GM13977 (cell line): ENCODE measurements around the gene MDN1.
A peak's percentile ranks its signal among the peaks of the same experiment; 100 is the strongest.

Source experiments
- DNase-seq: peaks from one replicate; pipeline ENCODE4 v3.0.0; 2012; ENCODE audit warnings: low spot score
- in situ Hi-C: fragments of 300-500 bp; cut with MboI; formaldehyde crosslinking; loops from one replicate; pipeline ENCODE4 v1.12.0; 2022; ENCODE audit warnings: low sequenced_read_pairs, low pct_unique_long_range_greater_than_20kb, mixed read lengths, inconsistent platforms; ENCODE audit not compliant: unreplicated experiment
- TF ChIP-seq, protein P1 (sequence below): IDR thresholded peaks from 2 replicates; pipeline ENCODE4 v1.5.1; 2012; ENCODE audit warnings: mild to moderate bottlenecking, control low read depth; ENCODE audit not compliant: insufficient read depth; ENCODE audit errors: extremely low read depth, missing control alignments

The MDN1 gene

DNA sequence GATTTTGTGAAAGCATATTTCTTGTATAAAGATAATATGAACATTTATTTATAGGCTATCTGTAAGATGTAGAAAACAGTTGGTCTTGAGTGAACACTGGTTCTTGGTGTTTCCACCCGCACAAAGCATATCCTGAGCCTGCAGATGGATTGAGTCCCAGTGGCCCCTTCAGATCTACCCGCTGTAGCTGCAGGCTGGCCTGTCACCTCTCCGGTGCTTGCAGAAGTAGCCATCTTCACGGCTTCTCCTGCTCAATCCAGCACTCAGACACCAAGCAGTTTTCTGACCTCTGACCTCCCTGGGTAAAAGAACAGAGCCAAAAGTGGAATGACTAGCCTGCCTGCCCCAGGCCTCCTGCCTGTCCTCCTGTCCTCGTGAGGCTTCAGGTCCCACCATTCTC is 203.7 kb downstream of the MDN1 start:
- in situ Hi-C loops: no loop called here
- TF ChIP-seq, protein P1, sequence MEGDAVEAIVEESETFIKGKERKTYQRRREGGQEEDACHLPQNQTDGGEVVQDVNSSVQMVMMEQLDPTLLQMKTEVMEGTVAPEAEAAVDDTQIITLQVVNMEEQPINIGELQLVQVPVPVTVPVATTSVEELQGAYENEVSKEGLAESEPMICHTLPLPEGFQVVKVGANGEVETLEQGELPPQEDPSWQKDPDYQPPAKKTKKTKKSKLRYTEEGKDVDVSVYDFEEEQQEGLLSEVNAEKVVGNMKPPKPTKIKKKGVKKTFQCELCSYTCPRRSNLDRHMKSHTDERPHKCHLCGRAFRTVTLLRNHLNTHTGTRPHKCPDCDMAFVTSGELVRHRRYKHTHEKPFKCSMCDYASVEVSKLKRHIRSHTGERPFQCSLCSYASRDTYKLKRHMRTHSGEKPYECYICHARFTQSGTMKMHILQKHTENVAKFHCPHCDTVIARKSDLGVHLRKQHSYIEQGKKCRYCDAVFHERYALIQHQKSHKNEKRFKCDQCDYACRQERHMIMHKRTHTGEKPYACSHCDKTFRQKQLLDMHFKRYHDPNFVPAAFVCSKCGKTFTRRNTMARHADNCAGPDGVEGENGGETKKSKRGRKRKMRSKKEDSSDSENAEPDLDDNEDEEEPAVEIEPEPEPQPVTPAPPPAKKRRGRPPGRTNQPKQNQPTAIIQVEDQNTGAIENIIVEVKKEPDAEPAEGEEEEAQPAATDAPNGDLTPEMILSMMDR: no peak

DNA sequence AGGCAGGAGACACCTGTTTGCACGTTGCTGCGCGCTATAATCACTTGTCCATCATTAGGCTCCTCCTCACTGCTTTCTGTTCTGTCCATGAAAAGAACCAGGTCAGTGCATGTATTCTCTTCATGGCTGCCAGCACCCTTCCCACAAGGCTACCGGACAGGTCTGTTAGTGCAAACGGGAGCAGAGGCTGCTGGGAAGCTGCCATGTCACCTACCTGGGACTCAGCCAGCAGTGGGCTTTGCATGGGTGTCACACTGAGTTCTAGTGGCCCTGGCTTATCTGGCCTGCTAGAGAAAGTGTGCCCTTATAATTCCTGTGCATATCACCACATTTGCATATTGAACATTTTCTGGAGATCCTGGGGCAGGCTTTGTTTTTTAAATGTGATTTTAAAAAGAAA is 205.8 kb downstream of the MDN1 start:
- in situ Hi-C loops: no loop called here
- TF ChIP-seq, protein P1: no peak
- DNase-seq: no peak

More for the DNA sequence above, 203.7 kb downstream of the MDN1 start:
- DNase-seq: no peak

DNA sequence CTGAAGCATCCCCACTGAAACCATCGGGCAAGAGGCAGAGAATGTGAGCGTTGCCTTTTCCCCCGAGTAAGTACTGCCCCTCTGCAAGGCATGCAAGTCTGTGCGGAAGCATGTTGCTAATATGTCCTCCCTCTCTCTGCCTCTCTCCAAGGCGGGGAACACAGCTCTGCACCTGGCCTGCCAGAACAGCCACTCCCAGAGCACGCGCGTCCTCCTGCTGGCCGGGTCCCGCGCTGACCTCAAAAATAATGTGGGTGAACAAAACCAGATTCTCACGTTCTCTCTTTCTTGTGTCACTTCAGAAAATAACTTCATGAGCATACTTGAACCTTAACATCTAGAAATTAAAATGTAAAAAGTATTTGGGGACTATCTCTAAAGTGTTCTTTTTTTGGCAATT is 207.5 kb downstream of the MDN1 start:
- DNase-seq: no peak
- in situ Hi-C loops: no loop called here
- TF ChIP-seq, protein P1: no peak

DNA sequence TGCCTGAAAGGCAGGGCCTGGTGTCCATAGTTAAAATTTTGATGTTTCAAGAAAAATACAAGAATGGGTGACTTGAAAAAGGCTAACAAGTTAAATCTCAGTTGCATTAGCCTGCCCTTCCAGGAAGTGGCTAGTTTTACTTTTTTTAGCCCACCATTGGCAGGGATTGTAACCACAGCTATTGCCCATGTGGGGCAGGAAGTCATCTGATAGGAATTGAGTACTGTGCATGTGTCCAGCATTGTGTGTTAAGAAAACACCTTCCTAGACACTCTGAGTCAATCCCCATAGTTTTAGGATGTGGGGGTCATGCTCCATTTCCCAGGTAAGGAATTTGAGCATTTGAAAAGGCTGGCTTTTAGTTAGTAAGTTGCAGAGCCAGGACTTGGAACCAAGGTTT is 207.9 kb downstream of the MDN1 start:
- in situ Hi-C loops: no loop called here
- TF ChIP-seq, protein P1: no peak
- no peak for DNase-seq

DNA sequence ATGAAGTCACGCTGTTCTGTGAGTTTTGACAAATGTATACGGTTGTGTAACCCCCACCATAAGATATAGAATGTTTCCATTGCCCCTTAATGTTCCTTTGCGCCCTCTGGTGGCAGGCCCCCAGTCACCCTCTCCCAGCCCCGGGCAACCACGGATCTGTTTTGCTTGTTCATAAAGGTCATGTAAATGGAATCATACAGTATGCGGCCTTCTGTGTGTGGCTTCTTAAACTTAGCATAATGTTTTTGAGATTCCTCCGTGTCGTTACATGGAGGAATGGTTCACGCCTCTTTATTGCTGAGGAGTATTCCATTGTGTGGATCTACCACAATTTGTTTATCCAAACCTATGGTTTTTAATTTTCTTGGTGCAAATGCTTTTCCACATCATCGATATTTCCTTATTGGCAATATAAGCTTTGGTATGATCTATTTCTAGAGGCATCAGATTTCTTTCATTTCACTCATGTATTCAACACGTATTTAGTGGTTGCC is 209.4 kb downstream of the MDN1 start:
- in situ Hi-C loops: no loop called here
- DNase-seq: peak; percentile 72
- TF ChIP-seq, protein P1: peak; percentile 87

DNA sequence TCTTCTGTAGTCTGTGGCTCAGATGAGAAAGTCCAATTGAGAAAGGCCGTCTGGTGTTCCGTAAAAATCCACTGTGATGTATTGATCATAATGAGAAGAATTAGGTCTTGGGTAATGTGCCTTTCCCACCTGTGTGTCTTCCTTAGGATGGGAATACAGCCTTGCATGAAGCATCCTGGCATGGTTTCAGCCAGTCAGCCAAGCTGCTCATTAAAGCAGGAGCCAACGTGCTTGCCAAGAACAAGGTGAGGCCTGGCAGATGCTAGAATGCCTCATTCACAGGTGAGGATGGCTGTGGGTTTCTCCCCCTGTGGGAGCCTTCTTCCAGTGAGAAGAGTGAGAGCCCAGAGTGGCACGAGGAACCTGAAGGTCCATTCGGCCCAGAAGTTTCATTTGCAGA is 213.7 kb downstream of the MDN1 start:
- TF ChIP-seq, protein P1: no peak
- in situ Hi-C loops: loop anchor here (10.0 kb wide), 1 partner anchor 171 kb away; the partner anchor contains the start of gene ANKRD6
- DNase-seq: no peak

DNA sequence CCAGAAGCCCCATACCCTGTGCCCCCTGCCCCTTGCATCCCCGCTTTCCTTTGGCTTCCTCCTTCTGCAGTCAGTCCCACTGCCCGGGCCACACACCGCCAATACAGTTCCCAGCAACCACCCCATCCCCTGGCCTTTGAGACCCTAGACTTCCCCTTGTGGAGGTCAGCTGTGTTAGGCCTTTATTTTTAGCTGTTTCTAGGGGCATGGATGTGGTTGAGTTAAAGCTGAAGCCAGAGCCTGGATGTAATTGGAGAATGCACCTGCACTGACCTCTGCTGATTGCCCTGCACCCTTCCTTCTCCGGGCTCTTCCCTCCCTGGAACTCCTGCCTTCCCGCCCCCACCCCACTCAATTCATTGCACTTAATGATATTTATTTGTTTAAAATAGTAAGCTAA is 214.9 kb downstream of the MDN1 start:
- in situ Hi-C loops: loop anchor here (10.0 kb wide), 1 partner anchor 170 kb away; the partner anchor contains the start of gene ANKRD6
- TF ChIP-seq, protein P1: no peak
- no peak for DNase-seq
